Inflammatory macrophage (primary cell): ENCODE results near the gene PHYKPL.

Source experiments
- DNase-seq, 2 donors: peaks; one replicate each; pipeline ENCODE4 v3.0.0-alpha.2; 2020 to 2022
- total RNA-seq, 18 experiments: gene quantifications; one replicate each; lab custom pipeline; 2026; ENCODE audit warnings: mixed read lengths in 6 of 18, inconsistent platforms in 2 of 18; lab: John Stamatoyannopoulos, UW

PHYKPL gene
- total RNA-seq: 20.7 to 59.9 (median 40.0) reads per million in 18 experiments

GRCh38 chr5:178232124-178232919 is at the start of gene PHYKPL:
Gene PHYKPL (minus strand): TSS chr5:178232802. CDS start chr5:178232550, 252 bp downstream.
- peak; percentile 69 to 80 for DNase-seq

- no peak for DNase-seq
Measured at GRCh38 chr5:178282391-178282790, 49.8 kb upstream of the PHYKPL start.

- DNase-seq: no peak
Measured at GRCh38 chr5:178281331-178281730, 48.7 kb upstream of the PHYKPL start.

- no peak for DNase-seq
Measured at GRCh38 chr5:178280631-178281030, 48.0 kb upstream of the PHYKPL start.

- peak; percentile 87 to 89 for DNase-seq
Measured at GRCh38 chr5:178279723-178280438, 47.3 kb upstream of the PHYKPL start.

GRCh38 chr5:178279026-178279722 is 46.6 kb upstream of the PHYKPL start:
- no peak for DNase-seq

- DNase-seq: no peak
Measured at GRCh38 chr5:178278358-178279023, 45.9 kb upstream of the PHYKPL start.

- no peak for DNase-seq
Measured at GRCh38 chr5:178277866-178278265, 45.3 kb upstream of the PHYKPL start.

GRCh38 chr5:178277346-178277745 is 44.7 kb upstream of the PHYKPL start:
- no peak for DNase-seq

- DNase-seq: no peak
Measured at GRCh38 chr5:178274781-178275537, 42.4 kb upstream of the PHYKPL start.

GRCh38 chr5:178273665-178274541 is 41.3 kb upstream of the PHYKPL start:
- no peak for DNase-seq

GRCh38 chr5:178273041-178273440 is 40.4 kb upstream of the PHYKPL start:
- DNase-seq: no peak

- DNase-seq: no peak
Measured at GRCh38 chr5:178272591-178272990, 40.0 kb upstream of the PHYKPL start.

- no peak for DNase-seq
Measured at GRCh38 chr5:178271726-178272479, 39.3 kb upstream of the PHYKPL start.

- DNase-seq: no peak
Measured at GRCh38 chr5:178271231-178271630, 38.6 kb upstream of the PHYKPL start.

GRCh38 chr5:178269499-178269898 is 36.9 kb upstream of the PHYKPL start:
- DNase-seq: no peak

- no peak for DNase-seq
Measured at GRCh38 chr5:178267876-178268275, 35.3 kb upstream of the PHYKPL start.

GRCh38 chr5:178267245-178267644 is 34.6 kb upstream of the PHYKPL start:
- DNase-seq: no peak

GRCh38 chr5:178266581-178266980 is 34.0 kb upstream of the PHYKPL start:
- DNase-seq: no peak

GRCh38 chr5:178265746-178266145 is 33.1 kb upstream of the PHYKPL start:
- no peak for DNase-seq
